Psoas muscle (tissue), 8 donors: ENCODE results near the gene UMODL1. TPM values are rescaled to one million over a fixed set of nuclear protein-coding genes. Genes with fewer than 3 reads are reported as not detected.

Experiments used
- ATAC-seq, 4 donors: fragments of 200-7000 bp; cut with Tn5 transposase; one replicate each; pipeline ENCODE4 v1.9.1; 2020; ENCODE audit warnings: moderate library complexity in 3 of 4, mild to moderate bottlenecking in 2 of 4
- DNase-seq, 2 donors: peaks; one replicate each; pipeline ENCODE4 v3.0.0-alpha.2; 2020
- H3K27ac ChIP-seq: fragments of 200-600 bp; one replicate; pipeline ENCODE4 v1.8.0; 2022
- H3K27me3 ChIP-seq, 3 donors: fragments of 200-600 bp in 1 of 3; one replicate each; pipeline versions ENCODE4 v1.6.1 to v1.8.0; 2013 to 2022; ENCODE audit warnings: low read length in 2 of 3, mild to moderate bottlenecking in 2 of 3, moderate library complexity in 1 of 3; ENCODE audit not compliant: insufficient read depth in 3 of 3
- H3K36me3 ChIP-seq, 2 donors: fragments of 200-600 bp in 1 of 2; one replicate each; pipeline versions ENCODE4 v1.6.1 to v1.8.0; 2013 to 2022; ENCODE audit warnings: low read depth in 1 of 2, mild to moderate bottlenecking in 1 of 2, moderate library complexity in 1 of 2; ENCODE audit not compliant: insufficient read depth in 1 of 2
- H3K4me1 ChIP-seq: fragments of 200-600 bp; one replicate; pipeline ENCODE4 v1.8.0; 2022
- H3K4me3 ChIP-seq: fragments of 200-600 bp; one replicate; pipeline ENCODE4 v1.8.0; 2022; ENCODE audit warnings: mild to moderate bottlenecking
- H3K9me3 ChIP-seq: fragments of 200-600 bp; one replicate; pipeline ENCODE4 v1.8.0; 2022
- CTCF ChIP-seq: fragments of 200-600 bp; IDR thresholded peaks from one replicate; pipeline ENCODE4 v1.8.0; 2022; ENCODE audit warnings: antibody characterized with exemption
- WGBS, 3 donors: extraction: QIAGEN DNeasy Blood & Tissue Kit; methylation state at CpG; one replicate each; pipeline versions ENCODE4 v1.1.6 to v1.1.7; 2013; 5-methylcytosine and 5-hydroxymethylcytosine counted together
- intact Hi-C, 2 donors: fragments of 100-400 bp; cut with DNase I; formaldehyde crosslinking; loops; one replicate each; pipeline versions ENCODE4 v1.11.0 to v1.14.2; 2022
- polyA plus RNA-seq, 3 donors: library from polyadenylated mRNA; stranded (reverse); fragments of 200-250 nt; gene quantifications; one replicate each; pipeline ENCODE4 v1.2.3, GENCODE V29; 2013
- total RNA-seq, 4 donors: library from RNA; stranded (reverse); fragmentation: NEBNext Ultra II Directional in 2 of 4; extraction: Animal tissue kit (Norgen Biotek cat#: 25700) in 2 of 4; gene quantifications; one replicate each; pipeline versions ENCODE4 v1.2.1 to v1.2.4, GENCODE V29; 2021 to 2023
- donor health status: healthy with polysubstance abuse.
- donor health status: DM: no; HTN: no; CAD: no; lungs with moderate emphysema.
- donor health status: Bipolar disorder and iron deficiency.
- donor health status: healthy.
- donor health status: DM: yes; HTN: yes; CAD: no.
- donor health status: DM: no; HTN: no; CAD: no.
- donor health status: DM: no; HTN: no; CAD: no.
- donor health status: DM: yes; HTN: yes; CAD: no.

UMODL1 gene
- total and polyA plus RNA-seq, 7 donors, result not detected

GRCh38 chr21:42182713-42183371 is 111.7 kb downstream of the UMODL1 start:
- DNase-seq (no peak), ATAC-seq (no peak)
- no peaks in the 10 kb centered on the region for H3K4me1 ChIP-seq
- peaks cover 0 to 11% (median 0%) of the 10 kb centered on the region in 3 donors for H3K27me3 ChIP-seq
- TF ChIP-seq CTCF, result no peak
- 50 to 60% (median 52%) methylated on average over 4 of the region's 4 CpGs for WGBS, 3 donors
- H3K9me3 ChIP-seq, result no peaks in the 10 kb centered on the region
- intact Hi-C loops, result no loop called here
- H3K4me3 ChIP-seq, result no peak overlapping the region
- no peak overlapping the region for H3K27ac ChIP-seq
- no peaks in the 10 kb centered on the region for H3K36me3 ChIP-seq

GRCh38 chr21:42183374-42184266 is 112.5 kb downstream of the UMODL1 start:
- H3K27me3 ChIP-seq, result peaks cover 0 to 11% (median 0%) of the 10 kb centered on the region in 3 donors
- H3K4me3 ChIP-seq, result no peak overlapping the region
- no peak overlapping the region for H3K27ac ChIP-seq
- TF ChIP-seq CTCF, result no peak
- no peaks in the 10 kb centered on the region for H3K9me3 ChIP-seq
- DNase-seq (no peak), ATAC-seq (no peak)
- intact Hi-C loops, result no loop called here
- no peaks in the 10 kb centered on the region for H3K4me1 ChIP-seq
- no peaks in the 10 kb centered on the region for H3K36me3 ChIP-seq
- 94 to 100% (median 98%) methylated on average over 6 of the region's 6 CpGs for WGBS, 3 donors

GRCh38 chr21:42186591-42186990 is 115.5 kb downstream of the UMODL1 start:
- H3K9me3 ChIP-seq, result no peaks in the 10 kb centered on the region
- no peak overlapping the region for H3K27ac ChIP-seq
- ATAC-seq, result no peak
- no peak for DNase-seq
- intact Hi-C loops, result no loop called here
- no peaks in the 10 kb centered on the region for H3K36me3 ChIP-seq
- no peak overlapping the region for H3K4me3 ChIP-seq
- H3K27me3 ChIP-seq, result peaks cover 0 to 11% (median 0%) of the 10 kb centered on the region in 3 donors
- WGBS, 3 donors, result 48 to 55% (median 49%) methylated on average over 2 of the region's 2 CpGs
- TF ChIP-seq CTCF, result no peak
- no peaks in the 10 kb centered on the region for H3K4me1 ChIP-seq

- DNase-seq (no peak), ATAC-seq (peak; percentile 21 to 61 (median 36))
- WGBS, 3 donors, result 64 to 75% (median 68%) methylated on average over 8 of the region's 8 CpGs
- H3K4me1 ChIP-seq, result no peaks in the 10 kb centered on the region
- no peak for TF ChIP-seq CTCF
- no peak overlapping the region for H3K4me3 ChIP-seq
- H3K27me3 ChIP-seq, result peaks cover 0 to 2% (median 0%) of the 10 kb centered on the region in 3 donors
- no peaks in the 10 kb centered on the region for H3K9me3 ChIP-seq
- intact Hi-C loops, result no loop called here
- H3K36me3 ChIP-seq, result no peaks in the 10 kb centered on the region
- H3K27ac ChIP-seq, result peak overlapping the region; percentile 58
Measured at GRCh38 chr21:42187976-42188653, 117.0 kb downstream of the UMODL1 start.
